Measurements from ENCODE around the gene RANBP10. TPM values are rescaled to one million over a fixed set of nuclear protein-coding genes. Genes with fewer than 3 reads are reported as not detected.
A peak's percentile ranks its signal among the peaks of the same experiment; 100 is the strongest.

Gene RANBP10
- total RNA-seq, 1 donor from 2014 or later, result 11.4 TPM

DNA sequence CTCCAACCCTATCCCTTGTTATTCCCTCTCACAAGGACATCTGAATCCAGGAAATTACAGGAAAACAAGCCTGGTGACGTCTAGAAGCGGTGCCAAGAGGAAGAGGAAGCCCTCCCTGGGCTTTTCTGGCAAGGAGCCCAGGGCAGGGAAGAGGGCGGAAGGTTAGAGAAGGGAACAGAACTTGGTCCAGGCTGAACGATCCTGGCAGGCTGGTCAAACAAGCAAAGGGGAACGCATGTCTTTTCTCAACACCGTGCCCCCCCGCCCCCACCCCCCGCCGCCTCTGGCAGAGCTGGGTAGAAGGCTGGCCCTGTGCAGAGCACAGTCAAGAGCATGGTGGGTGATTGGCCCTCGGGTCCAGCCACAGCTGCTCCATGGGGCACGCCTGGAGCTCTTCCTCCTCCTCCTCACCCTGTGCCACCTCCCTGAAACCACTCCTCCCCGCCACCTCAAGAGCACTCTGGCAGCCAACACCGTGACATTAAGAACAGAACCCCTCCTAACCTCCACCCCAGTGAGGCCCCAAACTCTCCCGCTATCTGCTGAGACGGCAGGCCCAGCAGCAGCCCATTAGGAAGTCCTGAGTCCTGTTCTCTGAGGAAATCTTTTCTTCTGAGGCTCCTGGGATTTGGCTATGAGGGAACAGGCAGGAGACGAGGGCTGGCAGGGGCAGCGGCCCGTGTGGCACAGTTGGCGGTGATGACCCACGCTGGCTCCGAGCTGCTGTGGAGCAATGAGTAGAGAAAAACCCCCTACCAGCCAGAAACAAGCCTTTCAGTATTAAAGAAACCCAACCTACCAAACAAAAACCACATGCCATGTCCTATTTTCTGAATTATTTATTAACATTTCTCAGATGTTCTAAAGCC is 132.4 kb downstream of the RANBP10 start:
- H3K79me2 ChIP-seq (ENCODE audit: low read depth), result no peaks in the 10 kb centered on the region
- no peaks in the 10 kb centered on the region for H3K27me3 ChIP-seq
- Mint-ChIP-seq H3K4me1 (peaks cover 12% of the 10 kb centered on the region), H3K4me3 (peak overlapping the region; percentile 59), H3K27me3 (ENCODE audit: insufficient read depth, low read depth) (peaks cover 7% of the 10 kb centered on the region), H3K9me3 (no peaks in the 10 kb centered on the region), H3K27ac (peak overlapping the region; percentile 42), H3K36me3 (peaks cover 6% of the 10 kb centered on the region)
- no peak overlapping the region for H3K9ac ChIP-seq
- H3K27ac ChIP-seq, result no peak overlapping the region
- DNase-seq (ENCODE audit: low spot score), result no peak
- H4K20me1 ChIP-seq (ENCODE audit: low read depth), result no peaks in the 10 kb centered on the region
- H3K4me3 ChIP-seq, result no peak overlapping the region
- no peaks in the 10 kb centered on the region for H3K4me1 ChIP-seq
- TF ChIP-seq EZH2phosphoT487 (IDR thresholded peaks at IDR 0.05) (no peak), EZH2 (IDR thresholded peaks at IDR 0.05) (no peak)
- TF ChIP-seq, protein P1, sequence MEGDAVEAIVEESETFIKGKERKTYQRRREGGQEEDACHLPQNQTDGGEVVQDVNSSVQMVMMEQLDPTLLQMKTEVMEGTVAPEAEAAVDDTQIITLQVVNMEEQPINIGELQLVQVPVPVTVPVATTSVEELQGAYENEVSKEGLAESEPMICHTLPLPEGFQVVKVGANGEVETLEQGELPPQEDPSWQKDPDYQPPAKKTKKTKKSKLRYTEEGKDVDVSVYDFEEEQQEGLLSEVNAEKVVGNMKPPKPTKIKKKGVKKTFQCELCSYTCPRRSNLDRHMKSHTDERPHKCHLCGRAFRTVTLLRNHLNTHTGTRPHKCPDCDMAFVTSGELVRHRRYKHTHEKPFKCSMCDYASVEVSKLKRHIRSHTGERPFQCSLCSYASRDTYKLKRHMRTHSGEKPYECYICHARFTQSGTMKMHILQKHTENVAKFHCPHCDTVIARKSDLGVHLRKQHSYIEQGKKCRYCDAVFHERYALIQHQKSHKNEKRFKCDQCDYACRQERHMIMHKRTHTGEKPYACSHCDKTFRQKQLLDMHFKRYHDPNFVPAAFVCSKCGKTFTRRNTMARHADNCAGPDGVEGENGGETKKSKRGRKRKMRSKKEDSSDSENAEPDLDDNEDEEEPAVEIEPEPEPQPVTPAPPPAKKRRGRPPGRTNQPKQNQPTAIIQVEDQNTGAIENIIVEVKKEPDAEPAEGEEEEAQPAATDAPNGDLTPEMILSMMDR (IDR thresholded peaks at IDR 0.05), result no peak
- H2AFZ ChIP-seq (replicated peaks), result no peak overlapping the region
- no peaks in the 10 kb centered on the region for H3F3A ChIP-seq (ENCODE audit: low read depth)
- H3K4me2 ChIP-seq, result no peak overlapping the region
- no peaks in the 10 kb centered on the region for H3K9me3 ChIP-seq (ENCODE audit: low read depth)
- H3K36me3 ChIP-seq, result no peaks in the 10 kb centered on the region

Small RNAs within 50 kb of the gene (small RNA-seq; reads per million reads assigned to genes)
- gene AC040162.2, result not detected

Other genes starting within 250 kb of the RANBP10 start
- 75.7 and 76.3 TPM in 2 replicates for gene CTCF, start 244.0 kb downstream of the RANBP10 start, total RNA-seq (ENCODE audit: low replicate concordance)
- gene CARMIL2, start 161.4 kb downstream of the RANBP10 start, total RNA-seq (ENCODE audit: low replicate concordance), result 14.5 and 18.2 TPM in 2 replicates
- 11.5 and 31.7 TPM in 2 replicates for gene ACD, start 146.3 kb downstream of the RANBP10 start, total RNA-seq (ENCODE audit: low replicate concordance)
- gene PARD6A, start 145.6 kb downstream of the RANBP10 start, total RNA-seq (ENCODE audit: low replicate concordance), result 2.7 and 8.7 TPM in 2 replicates
- gene ENKD1, start 139.8 kb downstream of the RANBP10 start, total RNA-seq (ENCODE audit: low replicate concordance), result 6.9 and 18.7 TPM in 2 replicates
- 0.24 and 6.0 TPM in 2 replicates for gene C16orf86, start 139.7 kb downstream of the RANBP10 start, total RNA-seq (ENCODE audit: low replicate concordance)
- 13.2 and 21.4 TPM in 2 replicates for gene GFOD2, start 87.2 kb downstream of the RANBP10 start, total RNA-seq (ENCODE audit: low replicate concordance)
- gene TSNAXIP1, start 329 bp upstream of the RANBP10 start, total RNA-seq (ENCODE audit: low replicate concordance), result 2.8 and 2.9 TPM in 2 replicates
- gene THAP11, start 35.8 kb upstream of the RANBP10 start, total RNA-seq (ENCODE audit: low replicate concordance), result 27.3 and 46.5 TPM in 2 replicates
- 133 and 221 TPM in 2 replicates for gene NUTF2, start 40.4 kb upstream of the RANBP10 start, total RNA-seq (ENCODE audit: low replicate concordance)
- 36.2 and 60.4 TPM in 2 replicates for gene CENPT, start 41.1 kb upstream of the RANBP10 start, total RNA-seq (ENCODE audit: low replicate concordance)
- 32.7 and 54.2 TPM in 2 replicates for gene EDC4, start 66.5 kb upstream of the RANBP10 start, total RNA-seq (ENCODE audit: low replicate concordance)
- 0.54 and 2.0 TPM in 2 replicates for gene NRN1L, start 78.3 kb upstream of the RANBP10 start, total RNA-seq (ENCODE audit: low replicate concordance)
- gene PSKH1, start 86.7 kb upstream of the RANBP10 start, total RNA-seq (ENCODE audit: low replicate concordance), result 13.1 and 30.4 TPM in 2 replicates
- gene CTRL, start 125.3 kb upstream of the RANBP10 start, total RNA-seq (ENCODE audit: low replicate concordance), result 0.40 and 0.45 TPM in 2 replicates
- gene PSMB10, start 130.3 kb upstream of the RANBP10 start, total RNA-seq (ENCODE audit: low replicate concordance), result 1.2 and 4.4 TPM in 2 replicates
- 1.5 and 4.9 TPM in 2 replicates for gene LCAT, start 137.6 kb upstream of the RANBP10 start, total RNA-seq (ENCODE audit: low replicate concordance)
- 8.8 and 21.1 TPM in 2 replicates for gene SLC12A4, start 162.1 kb upstream of the RANBP10 start, total RNA-seq (ENCODE audit: low replicate concordance)
- gene DPEP3, start 173.9 kb upstream of the RANBP10 start, total RNA-seq (ENCODE audit: low replicate concordance), result 0.19 TPM in 1 of 2 replicates, not detected in the other
- not detected in 2 replicates for gene DPEP2, start 192.9 kb upstream of the RANBP10 start, total RNA-seq (ENCODE audit: low replicate concordance)
- not detected in 2 replicates for gene DPEP2NB, start 209.4 kb upstream of the RANBP10 start, total RNA-seq (ENCODE audit: low replicate concordance)
- 7.3 and 17.0 TPM in 2 replicates for gene DDX28, start 216.7 kb upstream of the RANBP10 start, total RNA-seq (ENCODE audit: low replicate concordance)
- gene DUS2, start 216.7 kb upstream of the RANBP10 start, total RNA-seq (ENCODE audit: low replicate concordance), result 22.7 and 22.9 TPM in 2 replicates